Type B pancreatic cell (in vitro differentiated cells): ENCODE measurements around the gene SERP1. TPM values are rescaled to one million over a fixed set of nuclear protein-coding genes. Genes with fewer than 3 reads are reported as not detected.

ENCODE experiments used
- DNase-seq: peaks from one replicate; pipeline ENCODE4 v3.0.0; 2021; ENCODE audit warnings: mixed read lengths; ENCODE audit not compliant: unreplicated experiment; ENCODE audit errors: extremely low spot score
- H3K27ac Mint-ChIP-seq: 2 replicates; pipeline ENCODE4 v1.8.0; 2021; ENCODE audit warnings: mild to moderate bottlenecking, mixed read lengths
- H3K27me3 Mint-ChIP-seq: 2 replicates; pipeline ENCODE4 v1.8.0; 2021; ENCODE audit warnings: mixed read lengths
- H3K36me3 Mint-ChIP-seq: 2 replicates; pipeline ENCODE4 v1.8.0; 2021; ENCODE audit warnings: mixed read lengths
- H3K4me1 Mint-ChIP-seq: one replicate; pipeline ENCODE4 v1.8.0; 2021; ENCODE audit warnings: mixed read lengths; ENCODE audit not compliant: unreplicated experiment
- H3K4me3 Mint-ChIP-seq: 2 replicates; pipeline ENCODE4 v1.8.0; 2021; ENCODE audit warnings: mild to moderate bottlenecking, mixed read lengths
- H3K9me3 Mint-ChIP-seq: 2 replicates; pipeline ENCODE4 v1.8.0; 2021; ENCODE audit warnings: mixed read lengths
- long read RNA-seq: library from polyadenylated mRNA; unstranded; transcript quantifications from one replicate; pipeline ENCODE4 v2.0.0, GENCODE V29; 2020
- total RNA-seq: library from RNA; stranded (reverse); gene quantifications from 2 replicates; pipeline ENCODE4 v1.2.1, GENCODE V29; 2021; ENCODE audit warnings: low replicate concordance
- TF ChIP-seq, protein P1 (sequence below): fragments of 200-600 bp; sonication (generic); conservative IDR thresholded peaks from 2 replicates; pipeline ENCODE4 v1.5.0; 2021; ENCODE audit warnings: antibody characterized with exemption, mild to moderate bottlenecking

The SERP1 gene
- 96.8 and 162 TPM in 2 replicates for total RNA-seq
- long read RNA-seq, transcript SERP1-201 (3 exons, 3,171 nt), result major isoform, 277 of 356 reads
- long read RNA-seq, transcript SERP1-206 (2 exons, 1,596 nt), result minor isoform, 16 of 356 reads
- long read RNA-seq, partial matches to known transcripts, result 43 of 356 reads
- long read RNA-seq, other reads (novel, unspliced or antisense), result 16 of 356 reads

DNA sequence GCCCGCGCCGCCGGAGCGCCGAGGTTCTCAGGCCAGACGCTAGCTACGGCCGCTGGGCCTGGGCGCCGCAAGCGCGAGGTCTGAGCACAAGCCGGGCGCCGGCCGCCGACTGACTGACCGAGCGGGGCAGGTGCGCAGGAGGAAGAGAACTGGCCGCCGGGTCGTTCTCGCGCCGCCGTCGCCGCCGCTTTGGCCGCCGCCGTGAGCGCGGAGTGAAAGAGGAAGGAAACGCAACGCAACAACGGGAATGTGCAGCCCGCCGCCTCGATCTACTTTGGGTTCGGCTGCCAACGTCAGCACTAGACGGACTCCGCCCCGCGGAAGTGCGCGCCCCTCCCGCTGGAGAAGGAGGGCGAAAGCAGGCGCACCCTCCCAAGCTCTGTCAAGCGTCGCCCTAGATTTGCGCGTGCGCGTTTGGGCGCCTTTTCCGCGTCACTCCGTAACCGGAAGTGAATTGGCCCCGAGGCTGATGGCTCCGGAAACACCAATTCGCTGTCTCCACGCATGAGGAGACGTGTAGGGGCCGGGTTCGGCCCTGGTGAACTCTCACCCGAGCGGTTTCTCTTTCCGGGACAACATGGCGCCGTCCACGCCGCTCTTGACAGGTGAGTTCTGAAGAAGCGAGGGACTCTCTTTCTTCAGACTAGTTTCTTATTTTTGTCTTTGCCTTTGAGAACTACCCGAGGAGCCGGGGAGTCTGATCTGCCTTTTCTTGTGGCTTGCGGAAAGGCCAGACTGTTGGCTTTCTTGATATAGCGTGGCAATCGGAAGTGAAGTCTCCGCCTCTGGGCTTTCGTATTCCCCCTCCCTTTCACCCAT, at the start of gene SERP1, which contains the start of gene EIF2A:
SERP1 (minus strand) TSS at position 271 of the 819 bp plus-strand sequence. CDS start 361 bp downstream, outside the sequence.
EIF2A (plus strand) TSS at position 562 of the 819 bp plus-strand sequence; CDS start at position 578, 16 bp downstream.
- Mint-ChIP-seq H3K27me3 (no peaks in the 10 kb centered on the region), H3K4me3 (peak within 1 kb of the TSS; percentile 92), H3K27ac (peak within 1 kb of the TSS; percentile 97), H3K9me3 (no peaks in the 10 kb centered on the region), H3K4me1 (peaks cover 29% of the 10 kb centered on the region), H3K36me3 (peaks cover 18% of the 10 kb centered on the region)
- DNase-seq, result peak; percentile 99
- TF ChIP-seq, protein P1, sequence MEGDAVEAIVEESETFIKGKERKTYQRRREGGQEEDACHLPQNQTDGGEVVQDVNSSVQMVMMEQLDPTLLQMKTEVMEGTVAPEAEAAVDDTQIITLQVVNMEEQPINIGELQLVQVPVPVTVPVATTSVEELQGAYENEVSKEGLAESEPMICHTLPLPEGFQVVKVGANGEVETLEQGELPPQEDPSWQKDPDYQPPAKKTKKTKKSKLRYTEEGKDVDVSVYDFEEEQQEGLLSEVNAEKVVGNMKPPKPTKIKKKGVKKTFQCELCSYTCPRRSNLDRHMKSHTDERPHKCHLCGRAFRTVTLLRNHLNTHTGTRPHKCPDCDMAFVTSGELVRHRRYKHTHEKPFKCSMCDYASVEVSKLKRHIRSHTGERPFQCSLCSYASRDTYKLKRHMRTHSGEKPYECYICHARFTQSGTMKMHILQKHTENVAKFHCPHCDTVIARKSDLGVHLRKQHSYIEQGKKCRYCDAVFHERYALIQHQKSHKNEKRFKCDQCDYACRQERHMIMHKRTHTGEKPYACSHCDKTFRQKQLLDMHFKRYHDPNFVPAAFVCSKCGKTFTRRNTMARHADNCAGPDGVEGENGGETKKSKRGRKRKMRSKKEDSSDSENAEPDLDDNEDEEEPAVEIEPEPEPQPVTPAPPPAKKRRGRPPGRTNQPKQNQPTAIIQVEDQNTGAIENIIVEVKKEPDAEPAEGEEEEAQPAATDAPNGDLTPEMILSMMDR, result peak; percentile 22

DNA sequence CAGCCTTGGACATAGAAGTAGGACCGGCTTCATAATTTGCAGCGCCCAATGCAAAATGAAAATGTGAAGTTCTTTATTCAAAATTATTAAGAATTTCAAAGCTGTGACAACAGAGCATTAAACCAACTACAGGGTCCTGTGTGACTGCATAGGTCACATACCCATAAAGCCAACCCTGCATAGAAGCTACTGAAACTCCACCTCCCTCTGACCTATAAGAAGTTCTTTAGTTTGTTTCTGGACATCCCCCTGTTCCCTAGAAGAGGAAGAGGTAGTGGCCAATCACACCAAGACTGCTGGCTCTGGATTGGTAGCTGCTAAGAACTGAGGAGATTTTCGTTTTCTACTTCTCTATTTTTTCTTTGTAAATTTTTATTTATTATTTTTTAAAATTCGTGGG, 47.9 kb upstream of the SERP1 start:
- no peaks in the 10 kb centered on the region for H3K27me3 Mint-ChIP-seq
- TF ChIP-seq, protein P1, result no peak
- no peak overlapping the region for H3K4me3 Mint-ChIP-seq
- no peaks in the 10 kb centered on the region for H3K4me1 Mint-ChIP-seq
- DNase-seq, result no peak
- H3K27ac Mint-ChIP-seq, result no peak overlapping the region
- no peaks in the 10 kb centered on the region for H3K9me3 Mint-ChIP-seq
- H3K36me3 Mint-ChIP-seq, result peaks cover 10% of the 10 kb centered on the region

DNA sequence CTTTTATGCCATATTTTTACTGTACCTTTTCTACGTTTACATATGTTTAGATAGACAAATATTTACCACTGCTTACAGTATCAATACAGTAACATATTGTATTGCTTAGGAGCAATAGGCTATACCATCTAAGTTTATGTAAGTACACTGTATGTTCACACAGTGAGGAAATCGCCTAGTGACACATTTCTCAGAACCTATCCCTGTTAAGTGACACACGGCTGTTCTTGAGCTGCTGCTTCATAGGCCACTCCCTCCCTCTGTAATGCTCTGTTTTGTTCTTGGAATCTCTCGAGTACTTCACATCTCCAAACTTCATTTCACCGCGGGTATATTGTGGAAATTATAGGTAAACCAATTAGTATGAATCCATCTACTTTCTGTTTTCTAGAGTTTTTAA, 43.5 kb upstream of the SERP1 start:
- H3K4me1 Mint-ChIP-seq, result no peaks in the 10 kb centered on the region
- no peak overlapping the region for H3K4me3 Mint-ChIP-seq
- peak overlapping the region; percentile 72 for H3K27ac Mint-ChIP-seq
- H3K27me3 Mint-ChIP-seq, result no peaks in the 10 kb centered on the region
- peaks cover 10% of the 10 kb centered on the region for H3K36me3 Mint-ChIP-seq
- no peak for DNase-seq
- H3K9me3 Mint-ChIP-seq, result no peaks in the 10 kb centered on the region
- TF ChIP-seq, protein P1, result no peak

DNA sequence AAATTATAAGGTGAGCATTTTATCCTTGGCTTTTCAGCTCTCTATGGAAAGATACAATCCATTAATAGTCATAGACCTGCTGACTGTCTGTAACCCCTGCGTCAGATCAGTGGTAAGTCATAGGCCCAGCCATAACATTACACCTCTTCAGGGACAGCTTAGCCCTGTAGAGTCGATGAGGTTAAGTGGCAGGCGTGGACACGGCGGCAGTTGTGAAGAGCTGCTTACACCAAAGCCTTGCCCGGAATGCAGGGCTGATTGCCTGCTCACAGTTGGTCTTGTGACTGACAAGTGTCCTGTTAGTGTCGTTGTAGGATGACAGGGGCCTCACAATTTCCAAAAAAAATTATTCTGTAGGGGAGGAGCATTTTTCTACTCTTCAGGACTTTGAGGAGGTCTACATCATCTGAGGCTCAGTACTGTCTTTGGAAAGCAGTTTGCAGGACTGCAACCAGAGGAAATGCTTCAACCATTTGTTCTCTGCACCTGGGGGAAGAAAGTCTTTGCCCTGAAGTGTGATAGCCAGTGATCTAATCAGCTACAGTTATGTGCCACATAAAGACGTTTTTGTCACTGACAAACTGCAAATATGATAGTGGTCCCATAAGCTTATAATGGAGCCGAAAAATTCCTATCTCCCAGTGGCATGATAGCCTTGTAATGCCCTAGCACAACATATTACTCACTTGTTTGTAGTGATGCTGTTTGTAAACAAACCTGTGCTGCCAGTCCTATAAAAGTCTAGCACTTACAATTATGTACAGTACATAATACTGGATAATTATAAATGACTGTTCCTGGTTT, 41.9 kb upstream of the SERP1 start:
- Mint-ChIP-seq H3K9me3 (no peaks in the 10 kb centered on the region), H3K27me3 (no peaks in the 10 kb centered on the region), H3K4me1 (no peaks in the 10 kb centered on the region), H3K27ac (no peak overlapping the region), H3K4me3 (no peak overlapping the region), H3K36me3 (peaks cover 10% of the 10 kb centered on the region)
- no peak for DNase-seq
- TF ChIP-seq, protein P1, result no peak

DNA sequence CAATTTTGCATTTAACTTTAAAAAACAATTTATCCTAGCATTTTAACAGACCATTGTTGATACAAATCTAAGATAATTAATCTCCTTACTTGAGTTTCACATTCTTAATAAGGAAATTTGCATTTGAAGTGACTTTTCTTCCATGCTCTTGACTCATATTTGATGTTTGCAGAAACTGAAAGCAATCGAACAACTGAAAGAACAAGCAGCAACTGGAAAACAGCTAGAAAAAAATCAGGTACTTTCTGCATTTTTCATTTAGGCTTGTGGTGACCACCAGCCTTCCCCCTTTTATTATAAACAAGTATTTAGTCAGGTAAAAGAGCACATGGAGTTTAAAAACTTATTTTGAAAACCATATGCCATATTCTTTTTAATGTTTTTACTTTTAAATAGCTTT, 36.7 kb upstream of the SERP1 start:
- Mint-ChIP-seq H3K4me1 (no peaks in the 10 kb centered on the region), H3K4me3 (no peak overlapping the region), H3K27ac (no peak overlapping the region), H3K9me3 (no peaks in the 10 kb centered on the region), H3K27me3 (no peaks in the 10 kb centered on the region), H3K36me3 (peaks cover 13% of the 10 kb centered on the region)
- DNase-seq, result no peak
- TF ChIP-seq, protein P1, result no peak
